A375 (cell line): ENCODE measurements around the gene ATG13. TPM values are rescaled to one million over a fixed set of nuclear protein-coding genes. Genes with fewer than 3 reads are reported as not detected.

Experiments
- total RNA-seq: library from RNA; depleted of rRNA; stranded (reverse); fragments of >200 nt; shearing (Covaris generic); gene quantifications from 2 replicates; pipeline ENCODE4 v1.2.3, GENCODE V29; 2014; rRNA removed

The ATG13 gene
- 144 and 164 TPM in 2 replicates for total RNA-seq

GRCh38 chr11:46617134-46617971 is at the start of gene ATG13, which contains the start of gene HARBI1:
Gene ATG13 (plus strand): TSS chr11:46617553. CDS start chr11:46644292, 26,739 bp downstream.
Gene HARBI1 (minus strand): TSS chr11:46617227. CDS start chr11:46616237, 990 bp downstream.

GRCh38 chr11:46593550-46594373 is 23.6 kb upstream of the ATG13 start, which contains the start of gene AMBRA1:
Gene AMBRA1 (minus strand): TSS chr11:46594023. CDS start chr11:46548380, 45,643 bp downstream.

GRCh38 chr11:46700241-46701077 is 83.1 kb downstream of the ATG13 start, which contains the start of the genes ARHGAP1 and ZNF408:
Gene ARHGAP1 (minus strand): TSS chr11:46700619. CDS start chr11:46696107, 4,512 bp downstream.
Gene ZNF408 (plus strand): TSS chr11:46701031. CDS start chr11:46701048, 17 bp downstream.

GRCh38 chr11:46719048-46719542 is 101.7 kb downstream of the ATG13 start, which contains the start of gene F2:
Gene F2 (plus strand): TSS chr11:46719213. CDS start chr11:46719236, 23 bp downstream.

Other genes with a start within 250 kb of the ATG13 start
- gene MDK, start 235.9 kb upstream of the ATG13 start, total RNA-seq: 151 and 183 TPM in 2 replicates
- 0.08 and 1.2 TPM in 2 replicates for gene CHRM4, start 225.8 kb upstream of the ATG13 start, total RNA-seq
- gene AMBRA1, start 23.5 kb upstream of the ATG13 start, total RNA-seq: 21.6 and 30.4 TPM in 2 replicates
- gene HARBI1, start 326 bp upstream of the ATG13 start, total RNA-seq: 4.6 and 5.7 TPM in 2 replicates
- 27.6 and 33.6 TPM in 2 replicates for gene ARHGAP1, start 83.1 kb downstream of the ATG13 start, total RNA-seq
- 13.6 and 14.6 TPM in 2 replicates for gene ZNF408, start 83.5 kb downstream of the ATG13 start, total RNA-seq
- not detected in 2 replicates for gene F2, start 101.7 kb downstream of the ATG13 start, total RNA-seq
- 92.5 and 102 TPM in 2 replicates for gene CKAP5, start 228.7 kb downstream of the ATG13 start, total RNA-seq